Erythroblast (primary cell): Measurements from ENCODE around the gene WDR64.

Experiments
- GATA1 ChIP-seq: IDR thresholded peaks from 2 replicates; pipeline ENCODE4 v1.6.1; 2011; ENCODE audit warnings: low read depth, mild to moderate bottlenecking, control low read depth, low read length, moderate library complexity
- POLR2A ChIP-seq: IDR thresholded peaks from 2 replicates; pipeline ENCODE4 v1.6.1; 2011; ENCODE audit warnings: mild to moderate bottlenecking, low read length

- no peak for TF ChIP-seq POLR2A
- TF ChIP-seq GATA1, result no peak
These were observed 44.2 kb downstream of the WDR64 start for GRCh38 chr1:241696172-241696814.
